Keratinocyte (primary cell): Measurements from ENCODE around the gene HEXIM1.

ENCODE experiments used
- CTCF ChIP-seq, 3 experiments: IDR thresholded peaks in 1 of 3; conservative IDR thresholded peaks in 1 of 3; optimal IDR thresholded peaks in 1 of 3; 2 replicates in 2 of 3; 3 replicates in 1 of 3; pipeline versions ENCODE3 to v1.5.1; 2011; ENCODE audit warnings: low read length in 3 of 3, mild to moderate bottlenecking in 3 of 3, moderate library complexity in 2 of 3, control low read depth in 1 of 3, inconsistent platforms in 1 of 3; ENCODE audit not compliant: insufficient read depth in 2 of 3; ENCODE audit errors: extremely low read depth in 1 of 3
- EZH2 ChIP-seq: IDR thresholded peaks from one replicate; pipeline ENCODE4 v1.6.1; 2012; ENCODE audit warnings: inconsistent platforms, mild to moderate bottlenecking, low read length, moderate library complexity

DNA sequence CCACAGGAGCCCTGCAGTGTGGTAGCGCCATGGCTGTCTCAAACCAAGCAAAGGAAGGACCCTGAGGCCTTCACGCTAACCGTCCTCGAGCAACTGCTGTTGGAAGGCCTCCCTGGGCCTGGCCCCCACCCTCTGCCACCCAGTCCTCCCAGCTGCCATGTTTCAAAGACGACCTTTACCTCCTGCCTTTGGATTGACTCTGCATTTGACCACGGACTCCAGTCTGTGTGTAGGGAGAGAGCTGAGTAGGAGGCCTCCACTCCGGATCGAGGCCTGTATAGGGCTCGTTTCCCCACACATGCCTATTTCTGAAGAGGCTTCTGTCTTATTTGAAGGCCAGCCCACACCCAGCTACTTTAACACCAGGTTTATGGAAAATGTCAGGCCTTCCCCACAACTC is 40.2 kb upstream of the HEXIM1 start:
- TF ChIP-seq CTCF (optimal IDR thresholded peaks at IDR 0.05 in 1 of 3, IDR thresholded peaks at IDR 0.05 in 1 of 3, conservative IDR thresholded peaks at IDR 0.05 in 1 of 3; ENCODE audit: extremely low read depth in 1 of 3, insufficient read depth in 2 of 3, low read length in 3 of 3) (no peak), EZH2 (no peak)
